SK-N-SH (cell line): Measurements from ENCODE around the gene RPL7L1. TPM values are rescaled to one million over a fixed set of nuclear protein-coding genes. Genes with fewer than 3 reads are reported as not detected.

Experiments used
- CTCF ChIA-PET: fragments of 300-600, 350-600 bp; formaldehyde crosslinking; extraction: SDS; loops from one replicate; lab custom pipeline; 2021; lab: Yijun Ruan, JAX
- POLR2A ChIA-PET: fragments of 350-600 bp; sonication (Branson Sonifier 250); formaldehyde crosslinking; extraction: SDS; loops from one replicate; lab custom pipeline; 2020; ENCODE audit warnings: antibody characterized with exemption, inconsistent platforms; lab: Yijun Ruan, JAX
- DNase-seq: peaks from one replicate; pipeline ENCODE4 v3.0.0; 2012
- H2AFZ ChIP-seq: fragments of 200-600 bp; sonication (generic); 2 replicates; pipeline ENCODE4 v1.8.1; 2016; ENCODE audit warnings: antibody characterized with exemption, mild to moderate bottlenecking, low read depth
- H3F3A ChIP-seq: fragments of 200-600 bp; sonication (generic); replicated peaks from 2 replicates; pipeline ENCODE3; 2016; ENCODE audit warnings: antibody characterized with exemption, mild to moderate bottlenecking; ENCODE audit not compliant: insufficient read depth
- H3K27ac ChIP-seq, 2 experiments: fragments of 200-500 bp in 1 of 2; fragments of 200-600 bp in 1 of 2; sonication (Bioruptor generic) in 1 of 2; sonication (generic), shearing (Covaris generic) in 1 of 2; 2 replicates each; pipeline versions ENCODE4 v1.5.1 to v1.6.1; 2014 to 2016; ENCODE audit warnings: low read depth in 2 of 2, inconsistent platforms in 1 of 2, low read length in 1 of 2, mild to moderate bottlenecking in 1 of 2, mixed read lengths in 1 of 2
- H3K27me3 ChIP-seq: fragments of 200-600 bp; sonication (generic), shearing (Covaris generic); 2 replicates; pipeline ENCODE4 v1.6.1; 2016; ENCODE audit warnings: mixed run types; ENCODE audit not compliant: insufficient read depth
- H3K36me3 ChIP-seq, 2 experiments: fragments of 200-500 bp in 1 of 2; fragments of 200-600 bp in 1 of 2; sonication (Bioruptor generic) in 1 of 2; sonication (generic) in 1 of 2; replicated peaks in 1 of 2; 2 replicates each; pipeline versions ENCODE3 to v1.5.1; 2014 to 2016; ENCODE audit warnings: low read length in 1 of 2, mild to moderate bottlenecking in 1 of 2; ENCODE audit not compliant: insufficient read depth in 2 of 2, control insufficient read depth in 1 of 2
- H3K4me1 ChIP-seq, 2 experiments: fragments of 200-500 bp in 1 of 2; fragments of 200-600 bp in 1 of 2; sonication (Bioruptor generic) in 1 of 2; sonication (generic), shearing (Covaris generic) in 1 of 2; 2 replicates each; pipeline versions ENCODE4 v1.5.1 to v1.6.1; 2014 to 2016; ENCODE audit warnings: low read depth in 1 of 2, low read length in 1 of 2, mixed run types in 1 of 2; ENCODE audit not compliant: insufficient read depth in 2 of 2, control insufficient read depth in 1 of 2
- H3K4me2 ChIP-seq: fragments of 200-600 bp; sonication (generic), shearing (Covaris generic); 2 replicates; pipeline ENCODE4 v1.6.1; 2017; ENCODE audit warnings: mixed run types
- H3K4me3 ChIP-seq, 2 experiments: fragments of 200-500 bp in 1 of 2; fragments of 200-600 bp in 1 of 2; sonication (Bioruptor generic) in 1 of 2; sonication (generic), shearing (Covaris generic) in 1 of 2; 2 replicates each; pipeline versions ENCODE4 v1.5.1 to v1.8.1; 2014 to 2016; ENCODE audit warnings: low read depth in 2 of 2, inconsistent platforms in 1 of 2, low read length in 1 of 2, mild to moderate bottlenecking in 1 of 2, mixed read lengths in 1 of 2, moderate library complexity in 1 of 2
- H3K79me2 ChIP-seq: fragments of 200-600 bp; sonication (generic); 2 replicates; pipeline ENCODE4 v1.8.1; 2017; ENCODE audit warnings: mild to moderate bottlenecking; ENCODE audit not compliant: insufficient read depth
- H3K9ac ChIP-seq: fragments of 200-600 bp; sonication (generic); 2 replicates; pipeline ENCODE4 v1.6.1; 2017; ENCODE audit warnings: mixed run types
- H3K9me2 ChIP-seq: fragments of 200-600 bp; sonication (generic); 2 replicates; pipeline ENCODE4 v1.6.1; 2017; ENCODE audit warnings: mixed run types
- H3K9me3 ChIP-seq: fragments of 200-600 bp; sonication (generic); 2 replicates; pipeline ENCODE4 v1.6.1; 2017; ENCODE audit warnings: mixed run types, mild to moderate bottlenecking, moderate library complexity
- H4K20me1 ChIP-seq: fragments of 200-600 bp; sonication (generic); 2 replicates; pipeline ENCODE4 v1.6.1; 2017; ENCODE audit warnings: mild to moderate bottlenecking, mixed run types; ENCODE audit not compliant: insufficient read depth
- FOXJ3 ChIP-seq: sonication (generic); formaldehyde crosslinking; IDR thresholded peaks from 2 replicates; pipeline ENCODE4 v1.5.1; 2020; ENCODE audit warnings: mild to moderate bottlenecking, missing genetic modification reagents
- GABPA ChIP-seq: IDR thresholded peaks from 2 replicates; pipeline ENCODE4 v1.4.0; 2012; ENCODE audit warnings: low read depth, mild to moderate bottlenecking
- IRF3 ChIP-seq: fragments of 150-350 bp; IDR thresholded peaks from 2 replicates; pipeline ENCODE4 v1.6.1; 2016; ENCODE audit warnings: mild to moderate bottlenecking, low read depth, low read length
- MXI1 ChIP-seq: IDR thresholded peaks from 2 replicates; pipeline ENCODE4 v1.6.1; 2012; ENCODE audit warnings: mild to moderate bottlenecking, low read depth, low read length, improper control_type of control experiment
- REST ChIP-seq: IDR thresholded peaks from 2 replicates; pipeline ENCODE4 v1.6.1; 2012; ENCODE audit warnings: mild to moderate bottlenecking, low read depth, low read length, moderate library complexity
- YY1 ChIP-seq: IDR thresholded peaks from 2 replicates; pipeline ENCODE4 v1.4.0; 2012; ENCODE audit warnings: low read depth, mild to moderate bottlenecking
- WGBS: methylation state at CpG from one replicate; pipeline ENCODE4 v1.1.6; 2017; ENCODE audit warnings: low lambda C conversion rate; 5-methylcytosine and 5-hydroxymethylcytosine counted together
- polyA plus RNA-seq, 3 experiments: library from polyadenylated mRNA; depleted of rRNA; stranded (reverse); fragments of >200 nt; gene quantifications; 2 replicates each; pipeline ENCODE4 v1.2.3, GENCODE V29; 2012

Gene RPL7L1
- polyA plus RNA-seq, 1 of the 3 experiments (the other 2 are of a cell fraction), result 22.1 TPM

DNA sequence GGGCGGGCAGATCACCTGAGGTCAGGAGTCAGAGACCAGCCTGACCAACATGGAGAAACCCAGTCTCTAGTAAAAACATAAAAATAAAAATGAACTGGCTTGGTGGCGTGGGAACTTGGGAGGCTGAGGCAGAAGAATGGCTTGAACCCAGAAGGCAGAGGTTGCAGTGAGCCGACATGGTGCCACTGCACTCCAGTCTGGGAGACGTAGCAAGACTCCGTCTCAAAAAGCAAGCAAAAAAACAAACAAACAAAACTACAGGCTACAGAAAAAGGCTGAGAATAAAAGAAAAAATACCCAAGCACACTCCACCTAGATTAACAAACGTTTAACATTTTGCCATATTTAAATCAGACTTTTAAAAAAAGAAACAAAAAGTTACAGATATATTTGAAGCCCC, 42.4 kb downstream of the RPL7L1 start:
- no peaks in the 10 kb centered on the region for H4K20me1 ChIP-seq
- H3K27me3 ChIP-seq, result no peaks in the 10 kb centered on the region
- H3K79me2 ChIP-seq, result no peaks in the 10 kb centered on the region
- no peak overlapping the region for H3K27ac ChIP-seq
- H3K9me3 ChIP-seq, result no peaks in the 10 kb centered on the region
- WGBS, result 75% methylated on average over 6 of the region's 6 CpGs
- TF ChIP-seq REST (no peak), IRF3 (no peak), MXI1 (no peak), YY1 (no peak)
- no peaks in the 10 kb centered on the region for H3K9me2 ChIP-seq
- no peak overlapping the region for H2AFZ ChIP-seq
- H3K4me2 ChIP-seq, result no peak overlapping the region
- DNase-seq, result no peak
- no peak overlapping the region for H3K4me3 ChIP-seq
- no peaks in the 10 kb centered on the region; a peak in 1 of 4 replicates for H3K4me1 ChIP-seq
- ChIA-PET POLR2A (no interaction called here), CTCF (no interaction called here)
- no peak overlapping the region for H3K9ac ChIP-seq
- H3F3A ChIP-seq, result no peaks in the 10 kb centered on the region
- no peaks in the 10 kb centered on the region for H3K36me3 ChIP-seq

GRCh38 chr6:42923666-42924065, 44.2 kb downstream of the RPL7L1 start:
- Histone ChIP-seq H3K9ac (no peak overlapping the region), H4K20me1 (no peaks in the 10 kb centered on the region), H3K36me3 (no peaks in the 10 kb centered on the region), H3K27me3 (no peaks in the 10 kb centered on the region), H3K79me2 (no peaks in the 10 kb centered on the region), H3K4me3 (no peak overlapping the region), H3K4me1 (no peaks in the 10 kb centered on the region; a peak in 1 of 4 replicates), H2AFZ (peak overlapping the region; percentile 21; the same call in 1 of the 2 replicates), H3K9me3 (no peaks in the 10 kb centered on the region), H3K4me2 (no peak overlapping the region), H3F3A (peaks cover 8% of the 10 kb centered on the region), H3K27ac (no peak overlapping the region), H3K9me2 (no peaks in the 10 kb centered on the region)
- no peak for DNase-seq
- TF ChIP-seq GABPA, result no peak
- TF ChIP-seq FOXJ3 (CRISPR knock-in tag), result no peak
- 83% methylated on average over 2 of the region's 2 CpGs for WGBS
- POLR2A ChIA-PET, result no interaction called here
- CTCF ChIA-PET, result interaction anchor here (1.2 kb wide), 1 partner anchor 220 kb away, joined by 3 read pairs; no protein-coding TSS in a partner anchor
